Liver (tissue), 9 donors: Measurements from ENCODE around the gene SLC38A2. TPM values are rescaled to one million over a fixed set of nuclear protein-coding genes. Genes with fewer than 3 reads are reported as not detected.

ENCODE experiments used
- DNase-seq: peaks from one replicate; pipeline ENCODE4 v3.0.0-alpha.2; 2017; ENCODE audit warnings: low spot score
- H3K27ac ChIP-seq, 2 donors: one replicate each; pipeline ENCODE4 v1.7.0; 2013; ENCODE audit warnings: inconsistent platforms in 2 of 2, low read length in 2 of 2, control low read depth in 1 of 2, low read depth in 1 of 2, mild to moderate bottlenecking in 1 of 2
- H3K27me3 ChIP-seq, 4 donors: one replicate each; pipeline versions ENCODE4 v1.6.1 to v1.7.0; 2013; ENCODE audit warnings: low read length in 3 of 4, inconsistent platforms in 1 of 4, mild to moderate bottlenecking in 1 of 4, moderate library complexity in 1 of 4; ENCODE audit not compliant: control insufficient read depth in 4 of 4, insufficient read depth in 4 of 4
- H3K36me3 ChIP-seq, 4 donors: one replicate each; pipeline versions ENCODE4 v1.6.1 to v1.7.0; 2013; ENCODE audit warnings: low read length in 3 of 4, mild to moderate bottlenecking in 3 of 4, low read depth in 1 of 4, moderate library complexity in 1 of 4; ENCODE audit not compliant: control insufficient read depth in 4 of 4, insufficient read depth in 3 of 4
- H3K4me1 ChIP-seq, 4 donors: one replicate each; pipeline versions ENCODE4 v1.6.1 to v1.7.0; 2013; ENCODE audit warnings: low read length in 3 of 4, mild to moderate bottlenecking in 3 of 4, moderate library complexity in 1 of 4; ENCODE audit not compliant: control insufficient read depth in 4 of 4, insufficient read depth in 4 of 4
- H3K4me3 ChIP-seq, 3 donors: one replicate each; pipeline versions ENCODE4 v1.6.1 to v1.7.0; 2013; ENCODE audit warnings: low read length in 3 of 3, control low read depth in 1 of 3, low read depth in 1 of 3, mild to moderate bottlenecking in 1 of 3
- H3K9ac ChIP-seq, 2 donors: one replicate each; pipeline ENCODE4 v1.7.0; 2013; ENCODE audit warnings: low read length in 2 of 2, mild to moderate bottlenecking in 2 of 2, moderate library complexity in 2 of 2, control low read depth in 1 of 2, low read depth in 1 of 2
- H3K9me3 ChIP-seq, 4 donors: one replicate each; pipeline versions ENCODE4 v1.6.1 to v1.7.0; 2013; ENCODE audit warnings: low read length in 3 of 4; ENCODE audit not compliant: control insufficient read depth in 4 of 4
- ATF3 ChIP-seq: IDR thresholded peaks from 2 replicates; pipeline ENCODE4 v1.6.1; 2016; ENCODE audit warnings: antibody characterized with exemption
- EGR1 ChIP-seq, 2 donors: IDR thresholded peaks; 2 replicates each; pipeline ENCODE4 v1.6.1; 2016 to 2018; ENCODE audit warnings: antibody characterized with exemption in 2 of 2, low read depth in 2 of 2
- FOXA2 ChIP-seq: IDR thresholded peaks from 2 replicates; pipeline ENCODE4 v1.6.1; 2016; ENCODE audit warnings: antibody characterized with exemption
- HNF4A ChIP-seq, 2 donors: conservative IDR thresholded peaks; 2 replicates each; pipeline ENCODE4 v1.6.1; 2016; ENCODE audit warnings: antibody characterized with exemption in 2 of 2, mild to moderate bottlenecking in 2 of 2
- JUND ChIP-seq, 2 donors: IDR thresholded peaks; 2 replicates each; pipeline ENCODE4 v1.6.1; 2016; ENCODE audit warnings: antibody characterized with exemption in 2 of 2
- MAX ChIP-seq: IDR thresholded peaks from 2 replicates; pipeline ENCODE4 v1.6.1; 2016; ENCODE audit warnings: antibody characterized with exemption
- NR2F2 ChIP-seq: IDR thresholded peaks from 2 replicates; pipeline ENCODE4 v1.6.1; 2016; ENCODE audit warnings: antibody characterized with exemption
- RAD21 ChIP-seq, 2 donors: IDR thresholded peaks; 2 replicates each; pipeline ENCODE4 v1.6.1; 2016; ENCODE audit warnings: antibody characterized with exemption in 2 of 2, mild to moderate bottlenecking in 2 of 2
- RXRA ChIP-seq, 2 donors: IDR thresholded peaks; 2 replicates each; pipeline ENCODE4 v1.6.1; 2017 to 2018; ENCODE audit warnings: antibody characterized with exemption in 2 of 2, mild to moderate bottlenecking in 1 of 2
- ZBTB33 ChIP-seq: IDR thresholded peaks from 2 replicates; pipeline ENCODE4 v1.6.1; 2016; ENCODE audit warnings: antibody characterized with exemption
- WGBS: extraction: QIAGEN DNeasy Blood & Tissue Kit; methylation state at CpG from one replicate; pipeline ENCODE4 v1.1.7; 2013; 5-methylcytosine and 5-hydroxymethylcytosine counted together
- polyA plus RNA-seq, 2 donors: library from polyadenylated mRNA; stranded (reverse) in 1 of 2; unstranded in 1 of 2; fragments of 200-250 nt in 1 of 2; fragments of >200 nt in 1 of 2; fragmentation: Nextera tagmentation in 1 of 2; extraction: Ambion mirVana in 1 of 2; gene quantifications; one replicate each; pipeline versions ENCODE4 v1.2.1 to v1.2.3, GENCODE V29; 2013 to 2015
- total RNA-seq, 2 donors: library from RNA; depleted of rRNA; stranded (reverse); fragments of >200 nt; gene quantifications; one replicate each; pipeline ENCODE4 v1.2.3, GENCODE V29; 2014
- TF ChIP-seq, protein P1 (sequence below): IDR thresholded peaks from 2 replicates; pipeline ENCODE4 v1.6.1; 2016; ENCODE audit warnings: antibody characterized with exemption, mild to moderate bottlenecking
- TF ChIP-seq, protein P2 (sequence below): fragments of 150-350 bp; IDR thresholded peaks from 2 replicates; pipeline ENCODE4 v1.5.1; 2017; ENCODE audit warnings: improper control_type of control experiment, low read depth, low read length; ENCODE audit not compliant: missing input control
- donor health status: healthy.
- donor health status: healthy.
- donor health status: healthy.
- donor health status: healthy.
- donor health status: healthy.

SLC38A2 gene
- total and polyA plus RNA-seq, 4 donors, result 50.6 to 472 (median 97.4) TPM

DNA sequence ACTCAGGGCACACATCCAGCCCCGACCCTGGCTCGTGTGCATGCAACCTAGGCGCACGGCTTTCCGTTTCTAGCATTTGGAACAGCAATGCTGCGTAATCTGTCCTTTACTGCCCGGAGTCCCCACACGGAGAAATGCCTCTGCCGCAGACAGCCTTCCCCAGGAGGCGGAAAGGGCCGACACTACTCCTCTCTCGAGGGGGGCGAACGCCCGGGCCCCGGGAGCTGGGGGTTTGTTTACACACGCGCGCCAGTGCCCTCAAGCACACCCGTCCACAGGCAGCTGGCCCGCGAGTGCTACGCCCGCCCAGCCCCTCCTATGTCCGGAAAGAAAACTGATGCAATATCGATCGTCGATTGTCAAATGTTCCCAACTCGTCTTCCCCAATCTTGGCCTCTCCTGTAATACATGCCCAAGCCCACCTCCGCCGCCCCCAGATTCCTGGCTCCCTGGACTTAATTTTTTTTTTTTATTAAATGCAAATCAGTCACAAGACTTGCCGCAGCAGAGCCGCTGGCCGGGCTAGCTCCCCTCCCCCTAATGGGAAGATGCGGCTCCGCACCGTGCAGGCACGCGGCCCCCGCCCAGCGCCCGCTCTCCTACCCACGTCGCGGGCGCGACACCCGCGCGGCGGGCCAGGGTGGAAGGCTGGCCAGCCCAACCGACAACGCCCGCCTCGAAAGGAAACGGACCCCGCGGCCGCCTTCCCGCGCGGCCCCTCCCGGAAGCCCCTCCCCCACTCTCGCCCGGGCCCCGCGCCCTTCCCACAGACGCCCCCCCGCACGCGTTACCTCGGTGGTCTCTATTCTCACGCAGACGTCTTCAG is 642 bp downstream of the SLC38A2 start:
- under 1% methylated on average over 74 of the region's 74 CpGs for WGBS
- TF ChIP-seq EGR1 (IDR thresholded peaks at IDR 0.05; ENCODE audit: low read depth in 2 of 2) (peak in 1 of 2 donors; percentile 4), FOXA2 (no peak), JUND (IDR thresholded peaks at IDR 0.05) (peak in 1 of 2 donors; percentile 13), RAD21 (IDR thresholded peaks at IDR 0.05) (peak in 1 of 2 donors; percentile 20), ZBTB33 (peak; percentile 12), ATF3 (peak; percentile 43), HNF4A (conservative IDR thresholded peaks at IDR 0.05) (peak in 1 of 2 donors; percentile 13), RXRA (IDR thresholded peaks at IDR 0.05) (peak; percentile 21 to 32), MAX (no peak), NR2F2 (no peak)
- TF ChIP-seq, protein P1, sequence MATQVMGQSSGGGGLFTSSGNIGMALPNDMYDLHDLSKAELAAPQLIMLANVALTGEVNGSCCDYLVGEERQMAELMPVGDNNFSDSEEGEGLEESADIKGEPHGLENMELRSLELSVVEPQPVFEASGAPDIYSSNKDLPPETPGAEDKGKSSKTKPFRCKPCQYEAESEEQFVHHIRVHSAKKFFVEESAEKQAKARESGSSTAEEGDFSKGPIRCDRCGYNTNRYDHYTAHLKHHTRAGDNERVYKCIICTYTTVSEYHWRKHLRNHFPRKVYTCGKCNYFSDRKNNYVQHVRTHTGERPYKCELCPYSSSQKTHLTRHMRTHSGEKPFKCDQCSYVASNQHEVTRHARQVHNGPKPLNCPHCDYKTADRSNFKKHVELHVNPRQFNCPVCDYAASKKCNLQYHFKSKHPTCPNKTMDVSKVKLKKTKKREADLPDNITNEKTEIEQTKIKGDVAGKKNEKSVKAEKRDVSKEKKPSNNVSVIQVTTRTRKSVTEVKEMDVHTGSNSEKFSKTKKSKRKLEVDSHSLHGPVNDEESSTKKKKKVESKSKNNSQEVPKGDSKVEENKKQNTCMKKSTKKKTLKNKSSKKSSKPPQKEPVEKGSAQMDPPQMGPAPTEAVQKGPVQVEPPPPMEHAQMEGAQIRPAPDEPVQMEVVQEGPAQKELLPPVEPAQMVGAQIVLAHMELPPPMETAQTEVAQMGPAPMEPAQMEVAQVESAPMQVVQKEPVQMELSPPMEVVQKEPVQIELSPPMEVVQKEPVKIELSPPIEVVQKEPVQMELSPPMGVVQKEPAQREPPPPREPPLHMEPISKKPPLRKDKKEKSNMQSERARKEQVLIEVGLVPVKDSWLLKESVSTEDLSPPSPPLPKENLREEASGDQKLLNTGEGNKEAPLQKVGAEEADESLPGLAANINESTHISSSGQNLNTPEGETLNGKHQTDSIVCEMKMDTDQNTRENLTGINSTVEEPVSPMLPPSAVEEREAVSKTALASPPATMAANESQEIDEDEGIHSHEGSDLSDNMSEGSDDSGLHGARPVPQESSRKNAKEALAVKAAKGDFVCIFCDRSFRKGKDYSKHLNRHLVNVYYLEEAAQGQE, result peak; percentile 5
- TF ChIP-seq, protein P2, sequence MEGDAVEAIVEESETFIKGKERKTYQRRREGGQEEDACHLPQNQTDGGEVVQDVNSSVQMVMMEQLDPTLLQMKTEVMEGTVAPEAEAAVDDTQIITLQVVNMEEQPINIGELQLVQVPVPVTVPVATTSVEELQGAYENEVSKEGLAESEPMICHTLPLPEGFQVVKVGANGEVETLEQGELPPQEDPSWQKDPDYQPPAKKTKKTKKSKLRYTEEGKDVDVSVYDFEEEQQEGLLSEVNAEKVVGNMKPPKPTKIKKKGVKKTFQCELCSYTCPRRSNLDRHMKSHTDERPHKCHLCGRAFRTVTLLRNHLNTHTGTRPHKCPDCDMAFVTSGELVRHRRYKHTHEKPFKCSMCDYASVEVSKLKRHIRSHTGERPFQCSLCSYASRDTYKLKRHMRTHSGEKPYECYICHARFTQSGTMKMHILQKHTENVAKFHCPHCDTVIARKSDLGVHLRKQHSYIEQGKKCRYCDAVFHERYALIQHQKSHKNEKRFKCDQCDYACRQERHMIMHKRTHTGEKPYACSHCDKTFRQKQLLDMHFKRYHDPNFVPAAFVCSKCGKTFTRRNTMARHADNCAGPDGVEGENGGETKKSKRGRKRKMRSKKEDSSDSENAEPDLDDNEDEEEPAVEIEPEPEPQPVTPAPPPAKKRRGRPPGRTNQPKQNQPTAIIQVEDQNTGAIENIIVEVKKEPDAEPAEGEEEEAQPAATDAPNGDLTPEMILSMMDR, result no peak
- Histone ChIP-seq H3K9me3 (no peaks in the 10 kb centered on the region), H3K27ac (peak overlapping the region; percentile 98), H3K4me3 (peak overlapping the region; percentile 87 to 100 (median 97)), H3K36me3 (peaks cover 2 to 41% (median 28%) of the 10 kb centered on the region in 4 donors), H3K4me1 (peaks cover 7 to 57% (median 30%) of the 10 kb centered on the region in 4 donors), H3K9ac (peak overlapping the region; percentile 87 to 93), H3K27me3 (no peaks in the 10 kb centered on the region)
- DNase-seq, result peak; percentile 69
